Smooth muscle cell (in vitro differentiated cells): ENCODE measurements around the gene IL13RA2. TPM values are rescaled to one million over a fixed set of nuclear protein-coding genes. Genes with fewer than 3 reads are reported as not detected.

Source experiments
- DNase-seq: peaks from one replicate; lab custom pipeline; 2025; ENCODE audit not compliant: unreplicated experiment; lab: John Stamatoyannopoulos, UW
- H2AFZ ChIP-seq: fragments of 200-600 bp; sonication (generic); 2 replicates; pipeline ENCODE4 v1.6.0; 2016; ENCODE audit warnings: antibody characterized with exemption, low read depth, mild to moderate bottlenecking
- H3F3A ChIP-seq: fragments of 200-600 bp; sonication (generic); 2 replicates; pipeline ENCODE4 v1.6.0; 2017; ENCODE audit warnings: antibody characterized with exemption, low read depth
- H3K27ac ChIP-seq: fragments of 200-600 bp; sonication (generic); 2 replicates; pipeline ENCODE4 v1.5.1; 2016; ENCODE audit warnings: low read depth, mild to moderate bottlenecking
- H3K27me3 ChIP-seq: fragments of 200-600 bp; sonication (generic); 2 replicates; pipeline ENCODE4 v1.6.1; 2016; ENCODE audit warnings: low read depth, mild to moderate bottlenecking
- H3K36me3 ChIP-seq: fragments of 200-600 bp; sonication (generic); 2 replicates; pipeline ENCODE4 v1.5.1; 2016; ENCODE audit warnings: low read depth
- H3K4me1 ChIP-seq: fragments of 200-600 bp; sonication (generic); 2 replicates; pipeline ENCODE4 v1.5.1; 2016; ENCODE audit warnings: low read depth
- H3K4me2 ChIP-seq: fragments of 200-600 bp; sonication (generic); 2 replicates; pipeline ENCODE4 v1.6.0; 2016; ENCODE audit warnings: mild to moderate bottlenecking
- H3K4me3 ChIP-seq: fragments of 200-600 bp; sonication (generic); 2 replicates; pipeline ENCODE4 v1.5.1; 2016; ENCODE audit warnings: mild to moderate bottlenecking
- H3K79me2 ChIP-seq: fragments of 200-600 bp; sonication (generic); 2 replicates; pipeline ENCODE4 v1.6.0; 2016; ENCODE audit warnings: low read depth, mild to moderate bottlenecking
- H3K9ac ChIP-seq: fragments of 200-600 bp; sonication (generic); 2 replicates; pipeline ENCODE4 v1.6.0; 2016; ENCODE audit warnings: low read depth
- H3K9me3 ChIP-seq: fragments of 200-600 bp; sonication (generic); replicated peaks from 2 replicates; pipeline ENCODE4 v1.5.1; 2016; ENCODE audit warnings: low read depth
- H4K20me1 ChIP-seq: fragments of 200-600 bp; sonication (generic); 2 replicates; pipeline ENCODE4 v1.6.0; 2016; ENCODE audit warnings: low read depth
- CTCF ChIP-seq: fragments of 200-600 bp; sonication (generic); IDR thresholded peaks from 2 replicates; pipeline ENCODE4 v1.5.1; 2017; ENCODE audit warnings: borderline replicate concordance, mild to moderate bottlenecking, antibody characterized with exemption; ENCODE audit not compliant: insufficient read depth, poor library complexity, severe bottlenecking
- WGBS: methylation state at CpG from one replicate; pipeline ENCODE4 v1.1.7; 2016; ENCODE audit warnings: low lambda C conversion rate; 5-methylcytosine and 5-hydroxymethylcytosine counted together
- polyA plus RNA-seq: library from polyadenylated mRNA; unstranded; fragments of >200 nt; fragmentation: Nextera tagmentation; extraction: Ambion mirVana; gene quantifications from 2 replicates; pipeline ENCODE4 v1.2.1, GENCODE V29; 2016
- small RNA-seq: library from RNA; depleted of rRNA; stranded (forward); fragments of <200 nt; gene quantifications from one replicate; pipeline ENCODE3, GENCODE V24; 2014
- total RNA-seq: library from RNA; depleted of rRNA; stranded (reverse); fragments of >200 nt; gene quantifications from 2 replicates; pipeline ENCODE4 v1.2.3, GENCODE V29; 2014

The IL13RA2 gene
- total and polyA plus RNA-seq, 2 experiments from 2014 or later: 2.3 to 5.8 TPM

GRCh38 chrX:114964374-114964773, 53.0 kb downstream of the IL13RA2 start:
- no peaks in the 10 kb centered on the region for H3F3A ChIP-seq
- no peak overlapping the region for H2AFZ ChIP-seq
- H4K20me1 ChIP-seq: no peaks in the 10 kb centered on the region
- 69% methylated on average over 3 of the region's 3 CpGs for WGBS
- H3K27ac ChIP-seq: no peak overlapping the region
- H3K4me3 ChIP-seq: no peak overlapping the region
- no peak for DNase-seq
- H3K4me2 ChIP-seq: no peak overlapping the region
- H3K9me3 ChIP-seq: no peaks in the 10 kb centered on the region
- H3K36me3 ChIP-seq: no peaks in the 10 kb centered on the region
- H3K4me1 ChIP-seq: no peaks in the 10 kb centered on the region
- no peak for TF ChIP-seq CTCF
- H3K27me3 ChIP-seq: no peaks in the 10 kb centered on the region
- H3K9ac ChIP-seq: no peak overlapping the region
- no peaks in the 10 kb centered on the region for H3K79me2 ChIP-seq

GRCh38 chrX:114962209-114962608, 55.2 kb downstream of the IL13RA2 start:
- no peaks in the 10 kb centered on the region for H3K79me2 ChIP-seq
- H3K4me1 ChIP-seq: no peaks in the 10 kb centered on the region
- no peaks in the 10 kb centered on the region for H4K20me1 ChIP-seq
- H3F3A ChIP-seq: no peaks in the 10 kb centered on the region
- no peaks in the 10 kb centered on the region for H3K36me3 ChIP-seq
- H3K27me3 ChIP-seq: no peaks in the 10 kb centered on the region
- no peak for TF ChIP-seq CTCF
- H3K9me3 ChIP-seq: no peaks in the 10 kb centered on the region
- DNase-seq: no peak
- no peak overlapping the region for H3K4me3 ChIP-seq
- H3K4me2 ChIP-seq: no peak overlapping the region
- no peak overlapping the region for H2AFZ ChIP-seq
- H3K27ac ChIP-seq: no peak overlapping the region
- no peak overlapping the region for H3K9ac ChIP-seq

- H4K20me1 ChIP-seq: no peaks in the 10 kb centered on the region
- no peaks in the 10 kb centered on the region for H3K79me2 ChIP-seq
- no peaks in the 10 kb centered on the region for H3K9me3 ChIP-seq
- H3K27ac ChIP-seq: no peak overlapping the region
- H2AFZ ChIP-seq: no peak overlapping the region
- DNase-seq: no peak
- TF ChIP-seq CTCF: peak; percentile 68
- H3K4me2 ChIP-seq: no peak overlapping the region
- no peak overlapping the region for H3K9ac ChIP-seq
- H3K36me3 ChIP-seq: no peaks in the 10 kb centered on the region
- no peaks in the 10 kb centered on the region for H3F3A ChIP-seq
- no peaks in the 10 kb centered on the region for H3K27me3 ChIP-seq
- H3K4me1 ChIP-seq: no peaks in the 10 kb centered on the region
- H3K4me3 ChIP-seq: no peak overlapping the region
Measured at GRCh38 chrX:114959729-114960128, 57.7 kb downstream of the IL13RA2 start.

Small RNAs within 50 kb of the gene (small RNA-seq; reads per million reads assigned to genes)
- gene RNU6-648P: not detected

Other genes starting within 250 kb of the IL13RA2 start
- not detected in 2 replicates for gene RBMXL3, start 171.8 kb upstream of the IL13RA2 start, total RNA-seq
- gene RBMXL3, start 171.8 kb upstream of the IL13RA2 start, polyA plus RNA-seq: not detected in 2 replicates
- 29.4 and 31.4 TPM in 2 replicates for gene LRCH2, start 216.5 kb upstream of the IL13RA2 start, total RNA-seq
- gene LRCH2, start 216.5 kb upstream of the IL13RA2 start, polyA plus RNA-seq: 3.1 and 6.2 TPM in 2 replicates